GM12878 (cell line): ENCODE measurements around the gene DCDC1.

Experiments
- EP300 ChIP-seq, 2 experiments: fragments of 150-350 bp in 1 of 2; IDR thresholded peaks; 2 replicates each; pipeline ENCODE4 v1.6.1; 2011 to 2012; ENCODE audit warnings: low read depth in 2 of 2, low read length in 2 of 2, borderline replicate concordance in 1 of 2, improper control_type of control experiment in 1 of 2, inconsistent platforms in 1 of 2; ENCODE audit not compliant: control insufficient read depth in 1 of 2
- MXI1 ChIP-seq: fragments of 150-350 bp; IDR thresholded peaks from 2 replicates; pipeline ENCODE4 v1.6.1; 2011; ENCODE audit warnings: low read depth, mild to moderate bottlenecking, inconsistent platforms, low read length, improper control_type of control experiment
- RAD21 ChIP-seq: IDR thresholded peaks from 2 replicates; pipeline ENCODE4 v1.6.1; 2011; ENCODE audit warnings: mild to moderate bottlenecking, low read depth, low read length, moderate library complexity; ENCODE audit not compliant: insufficient read depth
- SUPT20H ChIP-seq: IDR thresholded peaks from 2 replicates; pipeline ENCODE4 v1.6.1; 2011; ENCODE audit warnings: low read depth, mild to moderate bottlenecking, low read length, moderate library complexity, borderline replicate concordance; ENCODE audit not compliant: control insufficient read depth

- TF ChIP-seq EP300 (IDR thresholded peaks at IDR 0.05; ENCODE audit: borderline replicate concordance in 1 of 2, control insufficient read depth in 1 of 2, low read depth in 2 of 2, low read length in 2 of 2): no peak
- TF ChIP-seq SUPT20H: no peak
- TF ChIP-seq MXI1: no peak
- no peak for TF ChIP-seq RAD21
These were observed 516.9 kb downstream of the DCDC1 start for GRCh38 chr11:30852645-30853044.
